GM08714 (cell line): ENCODE measurements around the gene ABCA1.
"Not testable (repeated sequence)": the region's sequence is repeated elsewhere in the genome, so short reads cannot be mapped to it uniquely, and the experiment has no call there.

Experiments used
- H3K4me3 ChIP-seq: fragments of 200-500 bp; sonication (Bioruptor generic); 2 replicates; pipeline ENCODE4 v1.5.1; 2014; ENCODE audit warnings: mild to moderate bottlenecking, low read length, inconsistent platforms
- ZNF274 ChIP-seq: IDR thresholded peaks from 2 replicates; pipeline ENCODE4 v1.6.1; 2012; ENCODE audit warnings: mild to moderate bottlenecking, low read depth, low read length

ABCA1 gene

DNA sequence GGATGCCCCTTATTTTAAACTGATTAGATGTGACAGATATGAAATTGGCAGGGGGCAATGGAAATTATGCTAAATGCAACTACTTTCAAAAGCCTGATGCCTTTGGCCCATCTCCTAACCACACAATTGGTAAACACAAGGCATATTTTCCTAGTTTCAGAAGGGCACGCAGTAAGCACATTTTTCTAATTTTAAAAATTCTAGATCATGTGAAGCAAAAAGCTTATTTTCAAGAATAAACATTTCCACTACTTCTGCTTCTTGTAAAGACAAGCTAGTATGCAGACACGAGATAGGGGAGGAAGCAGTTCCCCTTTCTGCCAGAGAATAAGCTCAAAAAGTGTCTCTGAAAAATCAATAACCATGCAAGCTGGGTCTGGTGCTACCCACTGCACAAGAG lies 67.7 kb downstream of the ABCA1 start:
- H3K4me3 ChIP-seq = no peak overlapping the region

GRCh38 chr9:104858846-104859245 lies 69.1 kb downstream of the ABCA1 start:
- H3K4me3 ChIP-seq = no peak overlapping the region
- no peak for TF ChIP-seq ZNF274

More for the DNA sequence above, 67.7 kb downstream of the ABCA1 start:
- no peak for TF ChIP-seq ZNF274

DNA sequence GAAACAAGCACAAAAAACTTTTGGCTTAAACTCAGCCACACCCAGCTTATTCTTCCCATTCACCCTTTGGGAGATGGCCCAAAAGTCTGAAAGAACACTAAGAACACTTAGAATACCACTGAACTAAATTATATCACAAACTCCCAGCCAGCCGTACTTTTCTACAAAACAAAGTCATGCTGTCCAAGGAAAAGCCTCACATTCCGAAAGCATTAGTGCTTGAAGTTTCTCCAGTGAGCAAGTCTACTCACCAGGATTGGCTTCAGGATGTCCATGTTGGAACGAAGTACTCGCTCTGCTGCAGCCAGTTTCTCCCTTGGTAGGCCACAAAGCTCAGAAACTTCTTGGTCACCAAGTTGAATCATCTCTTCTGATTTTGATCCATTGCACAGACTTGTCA lies 69.7 kb downstream of the ABCA1 start:
- no peak for TF ChIP-seq ZNF274
- H3K4me3 ChIP-seq = no peak overlapping the region

GRCh38 chr9:104856413-104856941 lies 71.5 kb downstream of the ABCA1 start:
- H3K4me3 ChIP-seq = no peak overlapping the region
- no peak for TF ChIP-seq ZNF274

DNA sequence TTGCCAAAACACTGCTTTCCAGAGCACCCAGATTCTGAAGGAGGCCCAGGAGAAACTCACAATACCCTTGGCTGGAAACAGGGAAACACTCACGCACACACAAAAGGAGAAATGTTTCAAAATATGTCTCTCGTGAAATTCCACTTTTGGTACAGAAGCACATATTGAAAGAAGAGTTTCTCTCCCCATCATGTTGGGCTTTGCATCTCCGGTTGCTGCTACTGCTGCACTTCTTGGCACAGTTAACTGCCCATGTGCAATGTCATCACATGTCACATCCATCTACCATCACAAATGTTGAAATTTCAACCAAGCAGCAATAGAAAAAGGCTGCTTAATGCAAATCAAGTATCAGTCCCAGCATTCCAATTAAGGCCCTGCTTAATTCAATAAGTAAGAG lies 72.1 kb downstream of the ABCA1 start:
- no peak overlapping the region for H3K4me3 ChIP-seq
- TF ChIP-seq ZNF274 = no peak

GRCh38 chr9:104855258-104855657 lies 72.7 kb downstream of the ABCA1 start:
- H3K4me3 ChIP-seq = not testable (repeated sequence)

GRCh38 chr9:104854613-104855012 lies 73.3 kb downstream of the ABCA1 start:
- no peak overlapping the region for H3K4me3 ChIP-seq
- TF ChIP-seq ZNF274 = no peak

GRCh38 chr9:104853683-104854082 lies 74.3 kb downstream of the ABCA1 start:
- TF ChIP-seq ZNF274 = no peak
- H3K4me3 ChIP-seq = no peak overlapping the region

DNA sequence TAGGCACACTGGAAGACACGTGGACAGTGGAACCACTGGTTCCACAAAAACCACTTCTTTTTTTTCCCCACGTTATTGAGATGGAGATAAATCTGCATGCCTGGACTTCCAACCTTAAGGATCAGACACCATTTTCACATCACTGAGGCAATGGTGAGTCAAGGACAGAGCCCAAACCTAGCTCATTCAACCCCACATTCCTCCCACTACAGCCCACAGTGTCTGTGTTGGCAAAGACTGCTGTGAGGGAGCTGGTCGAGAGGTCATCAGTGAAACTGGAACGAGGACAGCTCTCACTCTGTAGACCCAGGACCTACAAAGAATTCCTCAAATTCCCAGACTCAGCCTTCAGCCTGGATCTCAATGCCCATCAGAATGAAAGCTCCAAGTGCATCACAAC lies 74.8 kb downstream of the ABCA1 start:
- TF ChIP-seq ZNF274 = no peak
- H3K4me3 ChIP-seq = no peak overlapping the region

DNA sequence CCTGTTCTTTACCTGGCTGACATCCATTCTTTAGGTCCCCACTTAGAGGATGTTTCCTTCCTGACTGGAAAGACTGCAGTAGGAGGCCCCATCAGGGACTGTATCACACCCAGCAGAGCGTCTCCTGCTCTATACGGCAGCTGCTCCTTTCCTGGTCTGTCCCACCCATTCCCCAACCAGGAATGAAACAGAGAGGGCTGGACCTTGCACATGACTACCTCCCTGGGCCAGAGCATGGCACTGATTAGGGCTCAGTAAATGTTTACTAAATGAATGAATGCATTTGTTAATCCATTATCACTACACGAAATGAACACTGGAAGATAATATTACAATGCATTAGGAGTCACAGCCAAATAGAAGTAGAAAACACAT lies 76.4 kb downstream of the ABCA1 start:
- no peak for TF ChIP-seq ZNF274
- no peak overlapping the region for H3K4me3 ChIP-seq

DNA sequence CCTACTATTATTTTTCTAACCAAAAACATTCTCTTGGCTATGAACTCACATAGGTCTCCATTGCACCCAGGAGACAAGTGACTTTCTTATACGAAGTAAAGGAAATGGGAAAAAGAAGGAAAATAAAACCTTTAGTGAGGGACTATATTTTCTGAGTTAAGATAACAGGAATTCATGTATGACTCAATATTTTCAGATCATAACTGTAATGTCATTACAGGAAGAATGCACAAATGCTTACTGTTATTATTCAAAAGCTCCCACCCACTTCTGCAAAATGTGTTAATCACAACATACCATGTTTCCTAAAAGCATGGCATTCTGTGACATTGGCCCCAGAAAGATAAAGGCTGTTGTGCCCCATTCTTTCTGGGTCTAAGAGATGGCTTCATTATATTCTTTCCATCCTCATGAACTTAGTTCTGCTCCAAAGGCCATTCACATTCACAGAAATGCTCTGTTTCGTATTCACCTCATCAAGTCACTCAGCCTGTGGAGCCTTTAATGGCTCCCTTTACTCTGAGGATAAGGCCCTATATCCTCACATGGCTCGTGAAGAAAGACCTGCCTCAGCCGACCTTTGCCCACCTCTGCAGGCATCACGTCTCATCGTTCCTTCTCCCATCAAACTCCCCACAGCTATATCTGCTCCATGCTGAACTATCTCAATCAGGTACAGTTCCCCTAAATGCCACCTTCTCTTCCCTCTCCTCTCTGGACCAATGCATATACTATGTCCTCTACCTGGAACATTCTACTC lies 77.0 kb downstream of the ABCA1 start:
- no peak for TF ChIP-seq ZNF274
- H3K4me3 ChIP-seq = no peak overlapping the region

- no peak overlapping the region for H3K4me3 ChIP-seq
- TF ChIP-seq ZNF274 = no peak
Observed at GRCh38 chr9:104849023-104849422, 78.9 kb downstream of the ABCA1 start.

DNA sequence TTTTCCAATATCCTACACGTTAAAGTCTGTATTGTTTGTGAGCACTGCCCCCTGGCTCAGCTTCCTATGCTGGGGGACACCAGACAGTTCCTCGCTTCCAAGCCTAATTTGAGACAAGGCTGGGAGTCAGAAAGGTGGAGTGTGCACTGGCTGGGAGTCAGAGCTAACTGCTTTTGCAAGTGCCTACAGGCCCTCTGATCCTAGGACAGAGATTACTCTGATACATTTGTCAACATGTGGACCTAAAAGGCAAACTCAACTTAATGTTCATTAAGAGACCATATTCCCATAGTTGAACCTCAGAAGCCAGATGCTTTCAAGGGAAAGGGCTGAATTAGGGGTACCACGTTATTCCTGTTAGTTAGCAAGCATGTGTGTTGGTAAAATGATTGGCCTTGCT lies 83.2 kb downstream of the ABCA1 start:
- no peak for TF ChIP-seq ZNF274
- no peak overlapping the region for H3K4me3 ChIP-seq

DNA sequence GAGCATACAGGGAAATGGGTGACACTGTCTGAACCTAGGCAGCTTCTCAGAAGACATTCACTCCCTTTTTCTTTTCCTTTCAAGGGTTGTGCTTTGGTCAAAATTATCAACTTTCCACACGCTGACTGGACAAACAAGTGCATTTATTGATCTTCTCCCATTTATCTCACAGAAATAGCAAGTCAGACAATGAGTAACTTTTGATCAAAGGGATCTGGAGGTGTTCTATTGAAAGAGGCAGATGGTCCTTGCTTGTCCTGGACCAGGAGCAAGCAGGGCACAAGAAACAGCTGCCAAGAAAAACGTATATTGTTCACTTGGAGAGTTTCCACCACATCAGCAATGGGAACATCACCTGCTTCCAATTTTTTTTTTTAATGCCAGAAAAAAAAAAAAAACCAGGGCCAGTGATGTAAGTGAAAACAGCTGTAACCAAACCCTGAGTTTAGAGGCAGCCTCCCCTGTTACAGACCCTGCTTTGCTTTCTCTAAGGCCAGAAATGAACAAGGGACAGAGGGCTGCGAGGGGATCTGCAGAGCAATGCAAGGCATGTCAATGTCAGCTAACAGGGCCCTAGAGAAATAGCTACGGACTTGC lies 84.2 kb downstream of the ABCA1 start:
- no peak for TF ChIP-seq ZNF274
- H3K4me3 ChIP-seq = no peak overlapping the region

- no peak overlapping the region for H3K4me3 ChIP-seq
- TF ChIP-seq ZNF274 = no peak
Observed at GRCh38 chr9:104842698-104843097, 85.3 kb downstream of the ABCA1 start.
